ENCODE measurements around the gene PCDHA1.
A peak's percentile ranks its signal among the peaks of the same experiment; 100 is the strongest.

Gene PCDHA1

GRCh38 chr5:140988100-140988499 is 202.2 kb downstream of the PCDHA1 start:
- DNase-seq (ENCODE audit: low read depth, low spot score), result peak; percentile 64

GRCh38 chr5:140988608-140989007 is 202.7 kb downstream of the PCDHA1 start:
- no peak for DNase-seq (ENCODE audit: low read depth, low spot score)

- DNase-seq (ENCODE audit: low read depth, low spot score), result no peak
These were observed 203.5 kb downstream of the PCDHA1 start for GRCh38 chr5:140989254-140990020.

- DNase-seq (ENCODE audit: low read depth, low spot score), result no peak
These were observed 206.9 kb downstream of the PCDHA1 start for GRCh38 chr5:140992828-140993227.

GRCh38 chr5:140996060-140996459 is 210.1 kb downstream of the PCDHA1 start:
- DNase-seq (ENCODE audit: low read depth, low spot score), result no peak

GRCh38 chr5:140998921-140999410 is 213.0 kb downstream of the PCDHA1 start:
- DNase-seq (ENCODE audit: low read depth, low spot score), result no peak

- peak; percentile 29 for DNase-seq (ENCODE audit: low read depth, low spot score)
These were observed 215.5 kb downstream of the PCDHA1 start for GRCh38 chr5:141001446-141001843.

- peak; percentile 70 for DNase-seq (ENCODE audit: low read depth, low spot score)
These were observed 216.1 kb downstream of the PCDHA1 start for GRCh38 chr5:141001844-141002604.

GRCh38 chr5:141002605-141002965 is 216.6 kb downstream of the PCDHA1 start:
- no peak for DNase-seq (ENCODE audit: low read depth, low spot score)

- DNase-seq (ENCODE audit: low read depth, low spot score), result no peak
These were observed 217.1 kb downstream of the PCDHA1 start for GRCh38 chr5:141003031-141003430.

GRCh38 chr5:141003791-141004611 is 218.1 kb downstream of the PCDHA1 start:
- peak; percentile 81 for DNase-seq (ENCODE audit: low read depth, low spot score)

GRCh38 chr5:141007791-141008190 is 221.9 kb downstream of the PCDHA1 start:
- DNase-seq (ENCODE audit: low read depth, low spot score), result no peak

- DNase-seq (ENCODE audit: low read depth, low spot score), result no peak
These were observed 224.3 kb downstream of the PCDHA1 start for GRCh38 chr5:141010047-141010793.

GRCh38 chr5:141017943-141018342 is 232.0 kb downstream of the PCDHA1 start:
- DNase-seq (ENCODE audit: low read depth, low spot score), result no peak

- no peak for DNase-seq (ENCODE audit: low read depth, low spot score)
These were observed 236.4 kb downstream of the PCDHA1 start for GRCh38 chr5:141022384-141022783.

- no peak for DNase-seq (ENCODE audit: low read depth, low spot score)
These were observed 245.1 kb downstream of the PCDHA1 start for GRCh38 chr5:141031006-141031405.

GRCh38 chr5:141032626-141033025 is 246.7 kb downstream of the PCDHA1 start:
- DNase-seq (ENCODE audit: low read depth, low spot score), result no peak

GRCh38 chr5:141039061-141039460 is 253.1 kb downstream of the PCDHA1 start:
- DNase-seq (ENCODE audit: low read depth, low spot score), result no peak

- no peak for DNase-seq (ENCODE audit: low read depth, low spot score)
These were observed 253.6 kb downstream of the PCDHA1 start for GRCh38 chr5:141039517-141039916.

- DNase-seq (ENCODE audit: low read depth, low spot score), result peak; percentile 89
These were observed 254.3 kb downstream of the PCDHA1 start for GRCh38 chr5:141040093-141040770.

Data from ELF-1 (cell line).